Osteoblast (primary cell): Measurements from ENCODE around the gene ADK. TPM values are rescaled to one million over a fixed set of nuclear protein-coding genes. Genes with fewer than 3 reads are reported as not detected.

Experiments
- DNase-seq: peaks from one replicate; pipeline ENCODE4 v3.0.0; 2011; ENCODE audit warnings: low spot score, mixed read lengths; ENCODE audit not compliant: insufficient read length; ENCODE audit errors: missing footprints
- H2AFZ ChIP-seq: 2 replicates; pipeline ENCODE4 v1.6.0; 2011; ENCODE audit warnings: mild to moderate bottlenecking, low read length
- H3K27ac ChIP-seq: 2 replicates; pipeline ENCODE4 v1.5.1; 2011; ENCODE audit warnings: mild to moderate bottlenecking, low read depth, low read length, moderate library complexity
- H3K27me3 ChIP-seq: 2 replicates; pipeline ENCODE4 v1.6.0; 2012; ENCODE audit warnings: mild to moderate bottlenecking, control low read depth, inconsistent platforms, low read length, moderate library complexity; ENCODE audit not compliant: insufficient read depth
- H3K36me3 ChIP-seq: 2 replicates; pipeline ENCODE4 v1.5.1; 2011; ENCODE audit warnings: mild to moderate bottlenecking, low read length, control low read depth, moderate library complexity; ENCODE audit not compliant: insufficient read depth
- H3K4me1 ChIP-seq: 2 replicates; pipeline ENCODE4 v1.5.1; 2011; ENCODE audit warnings: mild to moderate bottlenecking, low read length, control low read depth, moderate library complexity; ENCODE audit not compliant: insufficient read depth
- H3K4me2 ChIP-seq: 2 replicates; pipeline ENCODE4 v1.6.0; 2011; ENCODE audit warnings: mild to moderate bottlenecking, low read length; ENCODE audit not compliant: insufficient read depth
- H3K4me3 ChIP-seq: fragments of 200-600 bp; sonication (generic); 3 replicates; pipeline ENCODE4 v1.5.1; 2012; ENCODE audit warnings: mild to moderate bottlenecking, low read length, inconsistent platforms; ENCODE audit not compliant: insufficient read depth
- H3K79me2 ChIP-seq: 2 replicates; pipeline ENCODE4 v1.6.0; 2012; ENCODE audit warnings: mild to moderate bottlenecking, low read length, control low read depth, inconsistent platforms; ENCODE audit not compliant: insufficient read depth
- H3K9me3 ChIP-seq: 2 replicates; pipeline ENCODE4 v1.5.1; 2011; ENCODE audit warnings: low read depth, low read length, control low read depth
- H4K20me1 ChIP-seq: 2 replicates; pipeline ENCODE4 v1.6.0; 2012; ENCODE audit warnings: mild to moderate bottlenecking, low read length, control low read depth; ENCODE audit not compliant: insufficient read depth
- total RNA-seq: library from RNA; depleted of rRNA; stranded (reverse); fragments of >200 nt; gene quantifications from 2 replicates; pipeline ENCODE4 v1.2.3, GENCODE V29; 2012
- TF ChIP-seq, protein P1 (sequence below): IDR thresholded peaks from 2 replicates; pipeline ENCODE4 v1.5.1; 2011; ENCODE audit warnings: mild to moderate bottlenecking, low read depth, low read length, moderate library complexity; ENCODE audit errors: extremely low read depth

ADK gene
- total RNA-seq, 1 donor: 34.0 TPM

DNA sequence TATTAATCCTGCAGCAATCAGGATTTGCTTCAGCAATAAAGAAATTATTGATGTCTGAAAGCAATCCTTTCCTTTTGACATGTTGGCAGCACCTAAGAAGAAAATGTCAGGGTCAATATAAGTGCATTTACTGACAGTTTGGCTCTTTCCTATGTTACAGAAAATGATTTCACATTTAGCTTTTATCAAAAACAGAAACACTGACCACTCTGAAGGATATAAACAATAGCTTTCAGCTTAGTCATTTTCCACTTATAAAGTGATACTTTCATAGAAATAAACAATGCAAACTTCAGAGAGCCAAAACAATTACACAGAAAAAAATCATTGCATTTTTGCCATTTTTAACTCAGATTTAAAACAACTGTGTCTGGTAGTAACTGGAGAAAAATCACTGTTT, 349.8 kb downstream of the ADK start:
- Histone ChIP-seq H3K4me1 (peaks cover 30% of the 10 kb centered on the region), H2AFZ (no peak overlapping the region), H3K4me3 (no peak overlapping the region), H4K20me1 (peaks cover 2% of the 10 kb centered on the region), H3K4me2 (peak overlapping the region; percentile 24), H3K9me3 (no peaks in the 10 kb centered on the region), H3K27ac (no peak overlapping the region), H3K27me3 (no peaks in the 10 kb centered on the region), H3K79me2 (no peaks in the 10 kb centered on the region), H3K36me3 (no peaks in the 10 kb centered on the region)
- peak; percentile 17 for DNase-seq
- TF ChIP-seq, protein P1, sequence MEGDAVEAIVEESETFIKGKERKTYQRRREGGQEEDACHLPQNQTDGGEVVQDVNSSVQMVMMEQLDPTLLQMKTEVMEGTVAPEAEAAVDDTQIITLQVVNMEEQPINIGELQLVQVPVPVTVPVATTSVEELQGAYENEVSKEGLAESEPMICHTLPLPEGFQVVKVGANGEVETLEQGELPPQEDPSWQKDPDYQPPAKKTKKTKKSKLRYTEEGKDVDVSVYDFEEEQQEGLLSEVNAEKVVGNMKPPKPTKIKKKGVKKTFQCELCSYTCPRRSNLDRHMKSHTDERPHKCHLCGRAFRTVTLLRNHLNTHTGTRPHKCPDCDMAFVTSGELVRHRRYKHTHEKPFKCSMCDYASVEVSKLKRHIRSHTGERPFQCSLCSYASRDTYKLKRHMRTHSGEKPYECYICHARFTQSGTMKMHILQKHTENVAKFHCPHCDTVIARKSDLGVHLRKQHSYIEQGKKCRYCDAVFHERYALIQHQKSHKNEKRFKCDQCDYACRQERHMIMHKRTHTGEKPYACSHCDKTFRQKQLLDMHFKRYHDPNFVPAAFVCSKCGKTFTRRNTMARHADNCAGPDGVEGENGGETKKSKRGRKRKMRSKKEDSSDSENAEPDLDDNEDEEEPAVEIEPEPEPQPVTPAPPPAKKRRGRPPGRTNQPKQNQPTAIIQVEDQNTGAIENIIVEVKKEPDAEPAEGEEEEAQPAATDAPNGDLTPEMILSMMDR: no peak

DNA sequence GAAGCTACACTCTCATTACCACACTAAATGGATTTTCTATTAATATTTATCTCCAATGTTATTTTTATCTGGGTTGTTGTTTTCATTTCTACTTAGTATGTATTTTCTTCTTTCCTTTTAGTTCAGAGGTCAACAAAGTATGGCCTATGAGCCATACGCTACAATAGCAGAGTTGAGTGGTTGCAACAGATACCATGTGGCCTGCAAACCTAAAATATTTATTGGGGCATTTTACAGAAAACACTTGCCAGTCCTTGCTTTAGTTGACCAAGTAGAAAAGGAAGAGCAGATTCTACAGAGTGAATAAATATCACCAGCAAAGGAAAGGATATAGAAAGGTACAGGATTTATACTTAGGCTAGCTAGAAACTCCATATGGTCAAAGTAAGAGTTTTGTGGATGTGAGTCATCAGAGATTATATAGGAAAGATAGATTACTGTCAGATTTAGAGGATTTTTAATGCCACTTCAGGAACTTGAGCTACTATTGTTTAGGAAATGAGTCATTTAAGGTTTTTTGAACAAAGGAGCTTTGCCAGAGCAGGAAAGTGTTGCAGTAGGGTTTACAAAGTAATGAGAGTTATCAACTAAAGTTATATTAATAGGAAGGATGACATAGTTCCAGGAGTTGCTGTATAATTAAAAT, 352.1 kb downstream of the ADK start:
- Histone ChIP-seq H4K20me1 (peaks cover 2% of the 10 kb centered on the region), H3K36me3 (no peaks in the 10 kb centered on the region), H3K4me1 (peaks cover 30% of the 10 kb centered on the region), H3K27ac (peak overlapping the region; percentile 30), H2AFZ (no peak overlapping the region), H3K9me3 (no peaks in the 10 kb centered on the region), H3K79me2 (no peaks in the 10 kb centered on the region), H3K4me3 (no peak overlapping the region), H3K27me3 (no peaks in the 10 kb centered on the region), H3K4me2 (no peak overlapping the region)
- DNase-seq: peak; percentile 73
- TF ChIP-seq, protein P1: no peak

DNA sequence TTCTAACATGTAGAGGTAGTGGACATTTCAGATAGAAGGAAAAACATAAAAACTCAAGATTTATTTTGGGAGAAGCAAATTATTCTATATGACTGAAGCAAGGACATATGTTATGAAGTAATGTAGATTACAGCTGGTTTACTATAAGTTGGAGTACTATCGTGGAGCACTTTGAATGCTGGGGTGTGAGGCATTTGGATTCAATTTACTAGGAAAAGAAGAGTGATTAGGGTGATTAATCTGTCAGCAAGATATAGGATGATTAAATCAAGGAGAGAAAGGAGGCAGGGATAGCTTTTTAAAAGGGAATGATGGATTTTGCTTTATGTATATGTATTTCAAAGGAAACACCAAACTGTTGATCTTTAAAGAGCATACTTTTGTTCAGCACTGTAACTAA, 356.9 kb downstream of the ADK start:
- no peak for DNase-seq
- Histone ChIP-seq H3K4me2 (no peak overlapping the region), H3K36me3 (no peaks in the 10 kb centered on the region), H3K4me1 (peaks cover 11% of the 10 kb centered on the region), H3K27ac (no peak overlapping the region), H2AFZ (no peak overlapping the region), H4K20me1 (peaks cover 2% of the 10 kb centered on the region), H3K9me3 (peaks cover under 1% of the 10 kb centered on the region), H3K79me2 (peaks cover 5% of the 10 kb centered on the region), H3K4me3 (no peak overlapping the region), H3K27me3 (no peaks in the 10 kb centered on the region)
- TF ChIP-seq, protein P1: no peak

DNA sequence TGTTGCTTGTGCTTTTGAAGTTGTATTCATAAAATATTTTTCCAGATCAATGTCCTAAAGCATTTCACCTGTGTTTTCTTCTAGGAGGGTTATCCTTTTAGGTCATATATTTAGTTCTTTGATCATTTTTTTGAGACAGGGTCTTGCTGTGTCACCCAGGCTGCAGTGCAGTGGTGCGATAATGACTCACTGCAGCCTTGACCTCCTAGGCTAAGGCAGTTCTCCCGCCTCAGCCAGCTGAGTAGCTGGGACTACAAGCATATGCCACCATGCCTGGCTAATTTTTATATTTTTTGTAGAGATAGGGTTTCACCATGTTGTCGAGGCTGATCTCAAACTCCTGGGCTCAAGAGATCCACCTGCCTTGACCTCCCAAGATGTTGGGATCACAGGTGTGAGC, 359.6 kb downstream of the ADK start:
- H4K20me1 ChIP-seq: no peaks in the 10 kb centered on the region
- H3K4me2 ChIP-seq: no peak overlapping the region
- TF ChIP-seq, protein P1: no peak
- H3K27ac ChIP-seq: no peak overlapping the region
- H3K4me3 ChIP-seq: no peak overlapping the region
- no peaks in the 10 kb centered on the region for H3K4me1 ChIP-seq
- H3K27me3 ChIP-seq: no peaks in the 10 kb centered on the region
- DNase-seq: no peak
- H2AFZ ChIP-seq: no peak overlapping the region
- peaks cover 3% of the 10 kb centered on the region for H3K9me3 ChIP-seq
- H3K36me3 ChIP-seq: no peaks in the 10 kb centered on the region
- H3K79me2 ChIP-seq: peaks cover 15% of the 10 kb centered on the region
